Activated naive CD4-positive, alpha-beta T cell treated with anti-CD3 and anti-CD28 coated beads for 36 hours (primary cell): ENCODE results near the gene MS4A4A. TPM values are rescaled to one million over a fixed set of nuclear protein-coding genes. Genes with fewer than 3 reads are reported as not detected.

ENCODE experiments used
- CTCF ChIA-PET: fragments of 350-600 bp; sonication (Branson Sonifier 250); formaldehyde crosslinking; loops from one replicate; lab custom pipeline; 2021; ENCODE audit warnings: antibody characterized with exemption; lab: Charles Lee
- DNase-seq: peaks from one replicate; pipeline ENCODE4 v3.0.0-alpha.2; 2020
- H3K27ac Mint-ChIP-seq: one replicate; pipeline ENCODE4 v1.8.0; 2021; ENCODE audit warnings: mild to moderate bottlenecking, mixed read lengths
- H3K27me3 Mint-ChIP-seq: one replicate; pipeline ENCODE4 v1.8.0; 2021; ENCODE audit warnings: low read depth, mixed read lengths
- H3K36me3 Mint-ChIP-seq: one replicate; pipeline ENCODE4 v1.8.0; 2021; ENCODE audit warnings: low read depth, mixed read lengths
- H3K4me1 Mint-ChIP-seq: one replicate; pipeline ENCODE4 v1.8.0; 2021; ENCODE audit warnings: low read depth, mixed read lengths
- H3K4me3 Mint-ChIP-seq: one replicate; pipeline ENCODE4 v1.8.0; 2021; ENCODE audit warnings: mild to moderate bottlenecking, moderate library complexity, mixed read lengths
- H3K9me3 Mint-ChIP-seq: one replicate; pipeline ENCODE4 v1.8.0; 2021; ENCODE audit warnings: mixed read lengths
- intact Hi-C: fragments of 100-400 bp; cut with micrococcal nuclease; formaldehyde crosslinking; loops from one replicate; pipeline ENCODE4 v1.15.1; 2023
- total RNA-seq, 2 experiments: library from RNA; stranded (reverse); gene quantifications; one replicate each; pipeline ENCODE4 v1.2.3, GENCODE V29; 2021

Gene MS4A4A
- total RNA-seq, 2 experiments from 2014 or later = not detected

DNA sequence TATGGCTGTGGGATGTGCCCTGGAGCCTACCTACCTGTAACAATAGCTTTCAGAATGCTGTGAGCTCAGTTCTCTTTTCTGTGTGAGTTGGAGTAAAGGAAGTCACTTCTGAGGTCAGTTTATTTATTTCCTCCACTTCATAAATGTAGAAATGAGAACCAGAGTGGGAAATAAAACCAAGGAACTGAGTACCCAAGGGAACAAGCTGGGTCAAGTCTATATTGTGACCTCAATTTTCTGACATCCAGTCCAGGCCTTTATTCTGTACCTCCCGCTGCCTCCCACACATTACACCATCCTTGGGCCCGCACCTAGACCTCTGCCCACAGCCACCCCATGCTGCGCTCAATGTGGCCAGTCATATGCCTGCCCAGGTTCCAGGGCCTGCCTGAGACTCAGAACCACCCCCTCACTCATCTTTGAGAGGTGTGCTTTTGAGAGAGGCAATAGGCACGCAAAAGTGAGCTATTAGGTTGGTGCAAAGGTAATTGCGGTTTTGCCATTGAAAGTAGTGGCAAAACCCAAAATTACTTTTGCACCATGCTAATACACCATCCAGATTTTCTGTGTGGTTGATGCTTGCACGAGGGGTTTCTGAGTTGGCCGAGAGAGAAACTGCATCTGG lies 56.4 kb downstream of the MS4A4A start:
- H3K27ac Mint-ChIP-seq = no peak overlapping the region
- H3K4me1 Mint-ChIP-seq = no peaks in the 10 kb centered on the region
- no peak overlapping the region for H3K4me3 Mint-ChIP-seq
- no peaks in the 10 kb centered on the region for H3K36me3 Mint-ChIP-seq
- intact Hi-C loops = no loop called here
- CTCF ChIA-PET = no interaction called here
- H3K27me3 Mint-ChIP-seq = peaks cover 10% of the 10 kb centered on the region
- DNase-seq = no peak
- H3K9me3 Mint-ChIP-seq = no peaks in the 10 kb centered on the region

DNA sequence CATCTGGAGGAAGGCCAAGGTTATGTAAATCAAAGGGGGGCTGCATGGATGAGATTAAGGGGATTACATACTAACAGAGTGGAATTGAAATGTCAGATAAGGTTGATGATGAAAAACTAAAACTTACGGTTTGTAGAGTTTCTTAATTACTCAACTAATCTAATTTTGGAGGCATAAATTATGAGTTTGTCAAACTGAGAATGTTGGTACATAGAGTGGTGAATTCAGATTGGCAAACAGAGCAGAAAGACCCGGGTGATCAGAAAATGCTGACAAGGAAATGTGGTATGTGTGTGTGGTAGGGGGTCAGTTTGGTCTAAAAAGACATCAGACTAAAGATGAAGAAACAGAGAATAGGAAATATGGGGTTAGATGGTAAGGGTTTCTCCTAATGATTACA lies 57.6 kb downstream of the MS4A4A start:
- intact Hi-C loops = no loop called here
- no peak overlapping the region for H3K4me3 Mint-ChIP-seq

DNA sequence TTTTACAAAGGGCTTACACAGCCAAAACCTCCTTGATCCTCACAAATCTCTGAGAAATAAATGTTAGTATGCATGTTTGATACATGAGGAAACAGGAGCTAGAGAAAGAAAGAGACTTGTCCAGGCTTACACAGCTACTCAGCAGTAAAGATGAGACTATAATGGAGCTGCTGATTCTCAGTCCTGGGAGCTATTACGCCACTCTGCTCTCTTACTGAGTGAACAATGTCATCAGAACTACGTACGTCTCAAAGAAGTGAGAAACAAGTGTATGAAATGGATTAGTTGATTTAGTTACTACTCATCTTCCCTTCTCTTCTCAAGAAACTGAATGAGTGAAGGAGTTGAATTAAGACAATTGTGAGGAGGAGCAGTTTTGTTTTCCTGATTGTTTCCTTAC lies 58.9 kb downstream of the MS4A4A start:
- intact Hi-C loops = no loop called here
- H3K4me1 Mint-ChIP-seq = no peaks in the 10 kb centered on the region
- no peak overlapping the region for H3K27ac Mint-ChIP-seq
- peaks cover 17% of the 10 kb centered on the region for H3K27me3 Mint-ChIP-seq
- no peak for DNase-seq
- CTCF ChIA-PET = interaction anchor here (0.6 kb wide), 1 partner anchor 246 kb away, joined by 4 read pairs; no protein-coding TSS in a partner anchor
- H3K9me3 Mint-ChIP-seq = no peaks in the 10 kb centered on the region
- no peak overlapping the region for H3K4me3 Mint-ChIP-seq
- no peaks in the 10 kb centered on the region for H3K36me3 Mint-ChIP-seq

More for the DNA sequence above, 57.6 kb downstream of the MS4A4A start:
- CTCF ChIA-PET = no interaction called here
- Mint-ChIP-seq H3K4me1 (no peaks in the 10 kb centered on the region), H3K9me3 (no peaks in the 10 kb centered on the region), H3K27ac (no peak overlapping the region), H3K27me3 (peaks cover 13% of the 10 kb centered on the region), H3K36me3 (no peaks in the 10 kb centered on the region)
- DNase-seq = no peak

DNA sequence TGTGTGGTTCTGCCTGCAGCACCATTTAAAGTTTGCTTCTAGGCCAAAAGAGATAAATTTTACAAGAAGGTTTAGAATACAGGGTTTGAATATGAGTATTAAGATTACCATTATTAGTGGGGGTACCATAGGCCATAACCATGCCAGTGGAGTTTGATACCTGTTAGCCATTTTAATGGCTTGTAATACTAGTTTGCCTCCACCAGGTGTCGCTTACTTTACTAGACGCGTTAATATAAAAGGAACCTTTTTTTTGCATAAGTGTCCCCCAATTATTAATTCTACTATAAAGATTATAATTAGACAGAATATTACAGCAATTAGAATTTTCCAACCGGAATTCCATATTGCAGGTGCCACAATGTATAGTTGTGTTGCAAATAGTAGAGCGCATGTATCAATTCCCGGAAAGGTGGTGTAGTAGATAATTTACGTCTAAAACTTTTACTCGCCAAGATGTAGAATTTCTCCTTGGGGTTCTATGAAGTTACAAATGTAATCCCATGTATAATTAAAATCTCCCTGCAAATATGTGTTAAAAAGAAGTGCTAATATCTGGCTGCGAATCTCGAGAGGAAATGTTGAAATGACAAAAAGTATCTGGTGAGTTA lies 62.7 kb downstream of the MS4A4A start:
- CTCF ChIA-PET = interaction anchor here (0.8 to 2.7 kb wide), 11 partner anchors 9 to 284 kb away, joined by 3 to 13 read pairs (median 3); no protein-coding TSS in a partner anchor
- no peaks in the 10 kb centered on the region for H3K4me1 Mint-ChIP-seq

DNA sequence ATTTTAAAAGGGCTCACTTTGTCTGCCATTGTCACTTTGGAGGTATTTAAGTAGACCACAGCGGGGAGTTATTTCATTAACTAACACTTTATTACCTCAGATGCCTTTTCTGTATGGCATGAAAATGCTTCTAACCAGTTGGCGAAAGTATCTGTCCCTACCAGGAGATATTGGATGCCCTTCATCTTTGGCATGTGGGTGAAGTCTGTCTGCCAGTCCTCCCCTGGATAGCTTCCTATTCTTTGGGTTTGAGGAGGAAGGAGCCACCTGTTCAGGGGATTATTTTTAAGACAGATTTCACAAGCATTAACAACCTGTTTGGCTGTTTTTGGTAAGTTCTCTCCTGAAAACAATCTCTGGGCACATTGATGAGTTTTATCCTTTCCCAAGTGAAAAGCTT lies 63.7 kb downstream of the MS4A4A start:
- no peak for DNase-seq
- intact Hi-C loops = no loop called here
- Mint-ChIP-seq H3K4me3 (no peak overlapping the region), H3K9me3 (no peaks in the 10 kb centered on the region), H3K36me3 (no peaks in the 10 kb centered on the region), H3K4me1 (no peaks in the 10 kb centered on the region), H3K27ac (no peak overlapping the region), H3K27me3 (peaks cover 18% of the 10 kb centered on the region)
- CTCF ChIA-PET = interaction anchor here (0.6 to 2.7 kb wide), 14 partner anchors 8 to 527 kb away, joined by 3 to 13 read pairs (median 3); no protein-coding TSS in a partner anchor

More for the DNA sequence above, 62.7 kb downstream of the MS4A4A start:
- H3K4me3 Mint-ChIP-seq = no peak overlapping the region
- H3K27ac Mint-ChIP-seq = no peak overlapping the region
- peaks cover 19% of the 10 kb centered on the region for H3K27me3 Mint-ChIP-seq
- peak; percentile 24 for DNase-seq
- H3K9me3 Mint-ChIP-seq = no peaks in the 10 kb centered on the region
- intact Hi-C loops = loop anchor here (1.0 kb wide), 1 partner anchor 275 kb away; no protein-coding TSS in a partner anchor
- no peaks in the 10 kb centered on the region for H3K36me3 Mint-ChIP-seq

DNA sequence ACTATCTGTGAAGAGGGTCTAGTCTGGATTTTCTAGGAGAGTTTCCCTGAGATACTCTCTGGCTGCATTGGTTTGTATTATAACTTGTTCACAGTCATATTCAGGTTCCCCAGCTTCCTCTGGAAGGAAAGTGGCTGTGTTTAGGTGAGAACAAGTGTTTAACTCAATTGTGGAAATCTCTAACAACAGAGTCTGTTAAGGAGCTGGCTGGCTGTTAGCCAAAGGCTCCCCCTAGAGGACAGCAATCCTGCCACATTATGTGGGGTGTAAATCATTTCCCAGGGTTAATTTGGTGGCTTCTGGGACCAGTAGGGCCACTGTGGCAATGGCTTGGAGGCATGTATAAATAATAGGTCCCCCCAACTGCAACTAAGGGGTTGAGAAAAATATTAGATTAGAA lies 65.0 kb downstream of the MS4A4A start:
- peaks cover 21% of the 10 kb centered on the region for H3K27me3 Mint-ChIP-seq
- H3K4me1 Mint-ChIP-seq = no peaks in the 10 kb centered on the region
- CTCF ChIA-PET = interaction anchor here (0.6 to 2.7 kb wide), 8 partner anchors 10 to 313 kb away, joined by 3 to 13 read pairs (median 3); no protein-coding TSS in a partner anchor
- no peak overlapping the region for H3K27ac Mint-ChIP-seq
- intact Hi-C loops = loop anchor here (1.0 kb wide), 1 partner anchor 80 kb away; no protein-coding TSS in a partner anchor
- H3K9me3 Mint-ChIP-seq = no peaks in the 10 kb centered on the region
- peak; percentile 41 for DNase-seq
- no peaks in the 10 kb centered on the region for H3K36me3 Mint-ChIP-seq
- no peak overlapping the region for H3K4me3 Mint-ChIP-seq

DNA sequence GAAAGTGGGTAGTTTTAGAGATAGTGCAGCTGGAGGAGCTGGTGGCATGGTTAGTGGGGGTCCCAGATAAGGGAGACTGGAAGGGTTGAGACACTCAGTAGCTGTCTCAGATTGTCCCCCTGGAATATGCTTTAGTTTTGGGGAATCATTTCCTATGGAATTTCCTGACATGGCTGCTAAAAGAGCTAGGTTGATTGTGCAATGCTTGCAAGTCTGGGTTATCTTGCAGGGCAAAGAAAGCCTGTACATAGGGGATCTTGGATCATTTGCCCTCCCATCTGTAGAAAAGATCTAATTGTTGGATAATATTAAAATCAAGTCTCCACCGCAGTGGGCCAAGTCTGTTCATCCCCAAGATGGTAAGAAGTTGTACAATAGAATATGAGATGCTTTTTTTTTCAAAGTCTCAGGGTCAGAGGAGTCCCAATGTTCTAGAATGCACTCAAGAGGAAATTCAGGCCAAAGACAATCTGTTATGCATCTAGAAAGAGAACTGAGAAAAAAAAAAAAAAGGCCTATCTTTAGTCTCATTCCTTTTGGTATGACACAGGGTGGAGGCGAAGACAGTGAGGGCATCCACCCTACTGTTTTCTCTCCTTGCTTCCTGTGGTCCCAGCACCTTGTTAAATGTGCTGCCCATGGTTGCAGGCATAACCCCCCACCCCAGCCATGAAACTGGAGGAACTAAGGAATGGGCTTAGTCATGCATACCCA lies 66.8 kb downstream of the MS4A4A start:
- Mint-ChIP-seq H3K9me3 (no peaks in the 10 kb centered on the region), H3K4me1 (no peaks in the 10 kb centered on the region), H3K4me3 (no peak overlapping the region), H3K27ac (no peak overlapping the region), H3K36me3 (no peaks in the 10 kb centered on the region), H3K27me3 (peaks cover 15% of the 10 kb centered on the region)
- CTCF ChIA-PET = interaction anchor here (0.9 kb wide), 1 partner anchor 16 kb away, joined by 3 read pairs; no protein-coding TSS in a partner anchor
- DNase-seq = no peak
- intact Hi-C loops = no loop called here

DNA sequence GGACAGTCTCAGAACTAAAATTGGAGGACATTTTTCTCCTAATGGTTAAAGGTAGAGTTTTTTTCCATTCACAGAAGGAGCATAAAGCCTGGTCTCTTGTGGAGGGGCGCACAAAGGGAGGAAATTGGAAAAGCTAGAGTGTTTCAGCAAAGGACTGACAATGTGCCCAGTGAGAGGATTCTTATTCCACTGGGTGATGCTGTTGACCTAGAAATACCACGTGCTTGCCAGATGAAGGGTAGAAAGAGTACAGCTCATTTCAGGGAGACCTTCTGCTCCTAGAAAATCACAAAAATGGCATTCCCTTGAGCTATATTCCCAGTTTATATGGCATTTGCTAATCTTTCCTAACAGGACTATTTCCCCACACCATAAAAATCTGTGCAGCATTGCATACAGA lies 67.7 kb downstream of the MS4A4A start:
- no peaks in the 10 kb centered on the region for H3K4me1 Mint-ChIP-seq
- CTCF ChIA-PET = no interaction called here
- H3K9me3 Mint-ChIP-seq = no peaks in the 10 kb centered on the region
- no peak for DNase-seq
- intact Hi-C loops = no loop called here
- H3K4me3 Mint-ChIP-seq = no peak overlapping the region
- H3K36me3 Mint-ChIP-seq = no peaks in the 10 kb centered on the region
- peaks cover 14% of the 10 kb centered on the region for H3K27me3 Mint-ChIP-seq
- H3K27ac Mint-ChIP-seq = no peak overlapping the region

DNA sequence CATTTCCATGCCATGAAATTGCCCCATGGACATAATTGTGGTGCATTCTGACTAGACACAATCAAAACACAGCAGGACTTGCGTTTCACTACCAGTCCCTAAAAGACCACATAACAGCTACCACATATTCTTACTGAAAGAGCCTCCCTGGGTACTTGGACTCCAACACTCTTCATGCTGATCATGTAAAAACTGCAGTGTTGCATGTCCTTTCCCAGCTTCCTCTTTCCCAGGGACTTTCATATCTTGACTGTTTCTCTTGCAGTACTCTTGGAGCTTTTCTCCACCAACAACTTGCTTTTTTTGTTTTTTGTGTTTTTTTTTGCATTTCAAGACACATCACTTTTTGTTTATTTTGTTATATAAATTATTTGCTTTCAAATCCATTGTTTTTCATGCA lies 69.5 kb downstream of the MS4A4A start:
- CTCF ChIA-PET = interaction anchor here (1.6 kb wide), 1 partner anchor 13 kb away, joined by 5 read pairs; no protein-coding TSS in a partner anchor
- Mint-ChIP-seq H3K27ac (no peak overlapping the region), H3K27me3 (peaks cover 10% of the 10 kb centered on the region), H3K9me3 (peaks cover 2% of the 10 kb centered on the region), H3K36me3 (no peaks in the 10 kb centered on the region), H3K4me3 (no peak overlapping the region), H3K4me1 (no peaks in the 10 kb centered on the region)
- intact Hi-C loops = no loop called here
- DNase-seq = no peak

DNA sequence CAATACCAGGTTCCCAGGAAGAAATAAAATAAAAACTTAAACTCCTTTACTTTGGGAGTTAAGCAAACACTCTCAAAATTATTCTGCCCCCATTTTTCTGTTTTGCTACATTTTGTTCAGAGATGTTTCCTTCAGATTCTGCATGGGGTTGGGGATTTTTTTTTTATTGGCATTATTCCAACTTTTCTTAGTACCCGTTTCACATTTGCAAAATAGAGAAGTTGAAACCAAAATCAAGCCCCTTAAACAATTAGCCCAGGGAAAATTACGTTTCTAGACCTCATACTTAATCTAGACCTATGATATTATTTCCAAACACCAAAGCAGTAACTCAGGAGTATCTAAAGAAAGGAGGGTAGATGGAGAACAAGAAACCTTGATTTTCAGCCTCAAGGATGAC lies 77.3 kb downstream of the MS4A4A start:
- Mint-ChIP-seq H3K4me1 (no peaks in the 10 kb centered on the region), H3K9me3 (peaks cover 2% of the 10 kb centered on the region), H3K4me3 (no peak overlapping the region), H3K27ac (no peak overlapping the region), H3K27me3 (peaks cover 2% of the 10 kb centered on the region), H3K36me3 (no peaks in the 10 kb centered on the region)
- CTCF ChIA-PET = no interaction called here
- intact Hi-C loops = no loop called here
- DNase-seq = no peak
